Activated CD4-positive, alpha-beta T cell treated with anti-CD3 and anti-CD28 coated beads, Interleukin-2, amount 50 U/mL, for 4 hours (primary cell): Measurements from ENCODE around the gene ZC3H10.
"Not testable (repeated sequence)": the region's sequence is repeated elsewhere in the genome, so short reads cannot be mapped to it uniquely, and the experiment has no call there.

Experiments used
- DNase-seq, 2 experiments: peaks; one replicate each; pipeline ENCODE4 v3.0.0-alpha.2; 2020

The ZC3H10 gene

DNA sequence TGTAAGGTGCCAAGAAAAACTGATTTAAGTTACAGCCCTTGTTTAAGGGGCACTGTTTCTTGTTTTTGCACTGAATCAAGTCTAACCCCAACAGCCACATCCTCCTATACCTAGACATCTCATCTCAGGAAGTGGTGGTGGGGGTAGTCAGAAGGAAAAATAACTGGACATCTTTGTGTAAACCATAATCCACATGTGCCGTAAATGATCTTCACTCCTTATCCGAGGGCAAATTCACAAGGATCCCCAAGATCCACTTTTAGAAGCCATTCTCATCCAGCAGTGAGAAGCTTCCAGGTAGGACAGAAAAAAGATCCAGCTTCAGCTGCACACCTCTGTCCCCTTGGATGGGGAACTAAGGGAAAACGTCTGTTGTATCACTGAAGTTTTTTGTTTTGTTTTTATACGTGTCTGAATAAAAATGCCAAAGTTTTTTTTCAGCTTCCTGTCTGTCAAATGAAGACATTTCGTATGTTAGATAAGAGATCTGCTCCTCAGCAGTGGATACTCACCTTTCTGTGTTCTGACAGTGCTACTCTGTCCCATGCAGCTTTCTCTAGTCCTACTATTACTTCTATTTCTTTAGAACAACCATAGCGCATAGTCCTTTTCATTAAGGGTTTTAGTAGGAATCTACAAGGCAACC lies 14.9 kb upstream of the ZC3H10 start:
- DNase-seq, result no peak

DNA sequence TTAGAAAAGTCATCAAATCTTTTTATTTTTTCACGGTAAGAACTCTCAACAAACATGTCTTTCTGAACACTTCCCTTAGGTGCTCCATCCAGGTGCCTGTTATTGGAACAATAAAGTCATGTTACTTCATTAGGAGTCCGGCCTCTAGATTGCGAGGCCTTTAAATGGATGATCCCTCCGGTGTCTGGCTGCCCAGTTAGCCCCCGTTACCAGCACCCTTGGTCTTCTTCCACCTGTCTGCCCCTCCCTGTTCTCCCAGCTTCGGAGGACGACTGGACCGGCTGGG lies 14.3 kb upstream of the ZC3H10 start:
- no peak for DNase-seq

DNA sequence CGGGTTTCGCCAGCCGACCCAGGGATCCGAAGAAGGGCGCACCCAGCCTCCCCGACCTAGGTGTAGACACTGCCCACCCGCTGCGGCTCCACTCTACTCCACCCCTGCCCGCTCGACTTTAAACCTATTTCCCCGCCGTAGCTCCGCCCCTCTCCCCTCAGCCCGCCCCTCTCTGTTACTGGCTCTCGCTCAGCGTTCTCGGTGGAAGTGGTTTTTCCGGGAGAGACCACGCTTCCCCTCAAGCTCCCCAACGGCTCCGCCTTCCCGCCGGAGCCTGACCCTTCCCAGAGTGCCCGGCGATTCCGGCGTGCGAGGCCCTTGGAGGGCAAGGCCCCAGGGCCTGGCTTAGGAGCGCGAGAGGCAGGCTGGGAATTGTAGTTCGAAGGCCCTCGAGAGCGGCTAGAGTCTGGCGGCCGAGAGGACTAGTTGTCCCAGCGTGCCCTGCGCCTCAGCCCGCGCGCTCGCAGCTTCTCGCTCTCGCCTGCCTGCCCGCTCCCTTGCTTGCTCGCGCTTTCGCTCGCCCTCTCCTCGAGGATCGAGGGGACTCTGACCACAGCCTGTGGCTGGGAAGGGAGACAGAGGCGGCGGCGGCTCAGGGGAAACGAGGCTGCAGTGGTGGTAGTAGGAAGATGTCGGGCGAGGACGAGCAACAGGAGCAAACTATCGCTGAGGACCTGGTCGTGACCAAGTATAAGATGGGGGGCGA lies 13.8 kb upstream of the ZC3H10 start, which contains the start of gene PA2G4:
Gene PA2G4, plus strand, starts transcription at position 451 of the 706 bp plus-strand sequence. Its CDS starts 179 bp downstream, at position 630.
- DNase-seq, result peak; percentile 96 to 97

DNA sequence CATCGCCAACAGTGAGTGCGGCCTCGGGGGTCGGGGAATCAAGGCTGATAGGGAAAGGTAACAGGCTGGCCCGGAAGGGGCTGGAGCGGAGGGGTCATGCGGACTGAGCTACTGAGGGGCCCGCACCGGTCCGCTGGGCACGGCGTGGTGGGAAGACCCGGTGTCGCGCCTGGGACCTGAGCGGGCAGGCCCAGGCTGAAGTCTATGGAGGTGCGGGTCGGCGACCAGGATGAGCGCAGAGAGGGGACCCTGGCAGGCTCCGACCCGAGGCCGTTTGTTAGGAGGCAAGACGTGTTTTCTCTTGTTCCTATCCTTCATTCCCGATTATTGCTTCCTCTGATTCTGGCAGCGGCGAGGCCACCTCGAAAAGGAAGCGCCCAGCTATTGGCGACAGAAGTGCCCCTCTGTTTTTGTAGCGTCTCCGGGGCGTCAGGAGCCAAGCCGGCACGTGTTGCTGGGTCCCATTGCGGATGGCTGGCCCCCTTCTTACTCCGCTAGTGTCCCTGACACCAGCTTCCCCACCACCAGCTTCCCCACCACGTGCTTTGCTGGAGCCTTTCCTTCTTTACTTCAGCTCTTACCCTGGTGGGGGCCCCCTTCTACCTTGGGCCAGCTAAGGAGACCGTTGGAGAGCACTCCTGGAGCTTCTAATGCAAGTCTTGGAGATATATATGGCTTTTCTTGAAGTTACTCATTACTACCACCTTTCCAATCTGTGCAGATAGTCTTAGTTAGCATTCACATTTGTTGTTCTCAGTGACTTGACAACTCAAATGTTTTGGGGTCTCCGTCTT lies 13.1 kb upstream of the ZC3H10 start:
- DNase-seq, result peak in 1 of 2 experiments; percentile 8

DNA sequence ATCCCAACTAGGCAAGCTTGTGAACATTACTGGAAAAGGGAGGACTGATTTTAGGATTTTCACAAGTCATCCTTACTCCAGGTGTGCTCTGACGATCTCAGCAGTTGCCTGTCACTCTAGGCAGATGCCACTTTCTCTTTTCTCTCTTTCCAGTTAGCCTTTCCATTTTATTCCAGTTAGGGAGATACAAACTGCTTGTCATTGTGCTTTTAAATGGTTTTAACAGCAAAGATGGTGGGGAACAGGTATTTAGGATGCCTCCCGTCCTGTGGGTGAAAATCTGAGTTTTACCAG lies 12.5 kb upstream of the ZC3H10 start:
- no peak for DNase-seq

- no peak for DNase-seq
Measured at GRCh38 chr12:56107242-56107641, 10.8 kb upstream of the ZC3H10 start.

DNA sequence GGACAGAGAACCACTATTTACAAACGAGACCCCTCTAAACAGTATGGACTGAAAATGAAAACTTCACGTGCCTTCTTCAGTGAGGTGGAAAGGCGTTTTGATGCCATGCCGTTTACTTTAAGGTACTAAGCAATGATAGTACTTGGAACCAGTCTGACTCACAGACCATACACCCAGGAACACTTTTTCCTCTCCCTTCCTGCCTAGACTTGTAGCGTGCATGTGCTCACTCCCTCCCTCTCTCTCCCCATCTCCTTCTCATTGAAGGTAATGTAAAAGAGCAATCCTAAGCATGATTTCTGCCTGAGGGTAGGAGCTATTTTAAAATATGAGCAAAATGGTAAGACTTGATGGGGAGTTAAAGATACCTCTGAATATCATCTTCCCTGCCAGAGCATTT lies 7.5 kb upstream of the ZC3H10 start:
- DNase-seq, result no peak

DNA sequence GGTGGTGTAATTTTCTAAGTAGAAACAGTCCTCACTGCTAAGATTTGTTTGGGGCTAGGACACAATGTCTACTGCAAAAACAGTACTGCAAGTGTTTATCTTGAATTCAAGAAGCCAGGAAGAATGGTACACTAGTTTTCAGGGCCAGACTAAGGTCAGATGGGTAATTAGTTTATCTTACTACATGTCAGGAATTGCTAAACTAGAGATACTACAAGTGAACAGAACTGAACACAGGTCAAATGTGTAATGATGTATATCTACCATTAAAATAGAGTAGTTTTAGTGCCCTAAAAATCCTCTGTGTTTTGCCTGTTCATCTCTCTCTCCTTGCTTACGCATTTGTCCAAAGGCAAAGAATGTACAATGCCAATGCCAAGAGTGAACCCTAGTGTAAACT lies 4.0 kb upstream of the ZC3H10 start:
- no peak for DNase-seq

DNA sequence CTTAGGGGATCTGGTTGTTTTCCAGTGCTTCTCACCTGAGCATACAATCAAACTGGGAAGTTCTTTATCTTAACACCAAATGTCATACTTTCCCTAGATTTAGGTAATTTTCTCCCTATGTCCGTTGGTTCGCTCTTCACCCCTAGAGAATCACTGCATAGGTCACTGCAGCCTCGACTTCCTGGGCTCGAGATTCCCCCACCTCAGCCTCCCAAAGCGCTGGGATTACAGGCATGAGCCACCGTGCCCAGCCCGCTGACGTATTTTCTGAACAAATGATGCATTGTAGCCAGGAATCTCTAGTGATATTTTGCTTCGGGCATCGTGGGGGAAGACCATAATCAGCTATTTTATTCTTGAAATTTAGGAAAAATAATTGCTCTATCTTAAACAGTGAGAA lies 2.7 kb upstream of the ZC3H10 start:
- no peak for DNase-seq

DNA sequence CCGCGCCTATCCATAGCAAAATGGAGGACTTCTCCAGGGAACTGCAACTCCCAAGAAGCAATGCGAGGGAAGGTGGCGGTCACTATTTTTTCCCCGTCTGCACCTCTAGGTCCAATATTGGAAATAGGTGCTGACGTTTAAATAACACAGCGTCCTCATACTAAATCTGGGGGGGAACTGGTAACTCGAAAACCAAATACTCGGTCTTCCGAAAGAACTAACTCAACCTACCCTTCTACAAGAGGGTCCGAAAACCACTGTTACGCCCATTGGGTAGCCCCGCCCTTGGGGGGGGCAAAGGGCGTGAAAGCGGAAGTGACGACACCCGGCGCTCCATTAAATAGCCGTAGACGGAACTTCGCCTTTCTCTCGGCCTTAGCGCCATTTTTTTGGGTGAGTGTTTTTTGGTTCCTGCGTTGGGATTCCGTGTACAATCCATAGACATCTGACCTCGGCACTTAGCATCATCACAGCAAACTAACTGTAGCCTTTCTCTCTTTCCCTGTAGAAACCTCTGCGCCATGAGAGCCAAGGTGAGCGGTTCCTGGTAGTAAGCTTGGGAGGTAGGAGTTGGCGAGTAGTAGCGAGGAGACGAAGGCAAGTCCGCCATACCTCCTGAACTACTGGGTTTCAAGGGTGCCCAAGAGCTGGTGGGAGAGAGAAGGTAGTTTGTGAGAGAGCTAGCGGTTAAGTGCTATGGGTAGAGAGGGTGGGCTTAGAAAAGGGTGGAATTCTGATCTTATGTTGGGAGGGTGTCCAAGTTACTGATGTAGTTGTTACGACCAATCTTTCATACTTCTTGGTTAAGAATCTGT lies 1.6 kb upstream of the ZC3H10 start, which contains the start of gene RPL41:
Gene RPL41, plus strand, starts transcription at position 367 of the 815 bp plus-strand sequence.
- peak; percentile 92 for DNase-seq

DNA sequence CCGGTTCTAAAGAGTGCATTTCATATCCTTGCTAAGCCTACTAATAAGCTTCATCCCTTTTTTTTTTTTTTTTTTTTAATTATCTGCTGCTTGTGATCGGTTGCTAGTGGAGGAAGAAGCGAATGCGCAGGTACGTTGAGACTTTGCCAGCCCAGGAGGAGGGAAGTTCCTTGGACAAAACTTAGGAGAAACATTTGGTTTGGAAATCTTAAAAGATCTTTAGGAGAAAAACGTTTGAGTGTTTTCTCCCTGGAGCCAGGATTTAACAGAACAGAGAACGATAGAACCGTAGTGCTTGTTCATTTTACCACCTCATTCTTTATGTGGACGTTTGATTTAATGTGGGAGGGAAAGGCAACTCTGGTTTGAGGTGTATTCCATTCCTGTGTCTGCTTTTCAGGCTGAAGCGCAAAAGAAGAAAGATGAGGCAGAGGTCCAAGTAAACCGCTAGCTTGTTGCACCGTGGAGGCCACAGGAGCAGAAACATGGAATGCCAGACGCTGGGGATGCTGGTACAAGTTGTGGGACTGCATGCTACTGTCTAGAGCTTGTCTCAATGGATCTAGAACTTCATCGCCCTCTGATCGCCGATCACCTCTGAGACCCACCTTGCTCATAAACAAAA lies 872 bp upstream of the ZC3H10 start:
- not testable (repeated sequence) for DNase-seq

DNA sequence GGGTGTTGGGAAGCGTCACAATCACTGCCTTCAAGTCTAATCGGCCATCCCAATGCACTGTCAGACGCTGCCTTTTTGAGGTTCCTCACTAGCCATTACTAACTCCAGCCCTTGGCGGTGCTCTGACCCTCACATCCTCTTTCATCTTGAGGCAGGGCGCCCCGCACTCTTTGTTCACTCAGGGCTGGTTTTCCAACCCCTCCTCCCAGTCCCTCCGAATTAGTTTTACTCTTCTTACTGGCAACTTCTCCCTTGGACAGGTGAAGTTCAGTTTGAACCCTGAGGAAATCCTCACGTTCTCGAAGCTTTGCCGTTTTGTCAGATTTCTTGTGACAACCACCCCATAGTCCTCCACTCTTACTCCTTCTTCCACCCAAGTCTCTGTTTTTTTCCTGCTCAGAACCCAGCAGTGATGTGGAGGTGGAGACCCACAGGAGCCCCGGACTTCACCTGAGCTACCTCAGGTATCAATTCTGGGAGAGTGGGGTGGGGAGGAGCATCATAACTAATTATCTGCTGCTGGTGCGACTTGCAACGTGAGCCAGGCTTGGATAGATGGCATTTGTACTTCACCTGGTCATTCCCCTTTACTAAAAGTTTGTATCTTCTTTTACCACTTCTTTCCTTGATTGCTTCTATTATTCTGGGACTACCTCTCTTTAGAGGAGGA lies 757 bp downstream of the ZC3H10 start:
- DNase-seq, result no peak

- peak; percentile 47 to 58 for DNase-seq
Measured at GRCh38 chr12:56119361-56119796, 1.3 kb downstream of the ZC3H10 start.

- no peak for DNase-seq
Measured at GRCh38 chr12:56120158-56120846, 2.2 kb downstream of the ZC3H10 start.

DNA sequence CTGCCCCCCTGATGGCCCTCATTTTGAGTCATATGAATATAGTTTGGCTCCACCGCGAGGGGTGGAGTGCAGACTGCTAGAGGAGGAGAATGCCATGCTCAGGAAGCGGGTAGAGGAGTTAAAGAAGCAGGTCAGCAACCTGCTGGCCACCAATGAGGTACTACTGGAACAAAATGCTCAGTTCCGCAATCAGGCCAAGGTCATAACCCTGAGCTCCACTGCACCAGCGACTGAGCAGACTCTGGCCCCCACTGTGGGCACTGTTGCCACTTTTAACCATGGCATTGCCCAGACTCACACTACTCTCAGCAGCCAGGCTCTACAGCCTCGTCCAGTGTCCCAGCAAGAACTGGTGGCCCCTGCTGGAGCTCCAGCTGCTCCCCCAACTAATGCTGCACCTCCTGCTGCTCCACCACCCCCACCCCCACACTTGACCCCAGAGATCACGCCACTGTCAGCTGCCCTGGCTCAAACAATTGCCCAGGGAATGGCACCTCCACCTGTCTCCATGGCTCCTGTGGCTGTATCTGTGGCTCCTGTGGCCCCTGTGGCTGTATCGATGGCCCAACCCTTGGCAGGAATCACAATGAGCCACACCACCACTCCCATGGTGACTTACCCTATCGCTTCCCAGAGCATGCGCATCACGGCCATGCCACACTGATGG lies 3.3 kb downstream of the ZC3H10 start:
- no peak for DNase-seq

GRCh38 chr12:56122637-56123036 lies 4.6 kb downstream of the ZC3H10 start:
- no peak for DNase-seq

DNA sequence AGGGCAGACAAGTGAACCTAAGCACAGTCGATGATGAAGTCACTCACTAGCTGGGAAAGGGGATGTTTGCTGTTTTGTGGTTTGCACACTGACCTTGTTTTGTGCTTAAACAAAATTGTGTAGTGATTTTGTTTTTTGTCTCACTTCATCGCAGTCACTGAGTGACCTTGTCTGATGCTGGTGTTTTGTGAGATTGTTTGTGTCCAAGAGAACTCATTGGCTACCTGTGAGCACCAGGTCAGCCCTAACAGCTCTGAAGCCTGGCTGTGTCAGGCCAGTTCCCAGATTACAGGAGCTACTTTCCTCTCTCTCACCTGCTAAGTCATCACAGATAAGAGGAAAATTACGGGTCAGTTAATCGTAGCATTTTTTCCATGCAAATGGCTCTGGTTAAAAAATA lies 6.1 kb downstream of the ZC3H10 start:
- DNase-seq, result no peak

GRCh38 chr12:56126732-56127239 lies 8.7 kb downstream of the ZC3H10 start:
- no peak for DNase-seq

GRCh38 chr12:56127485-56127887 lies 9.4 kb downstream of the ZC3H10 start:
- DNase-seq, result no peak

DNA sequence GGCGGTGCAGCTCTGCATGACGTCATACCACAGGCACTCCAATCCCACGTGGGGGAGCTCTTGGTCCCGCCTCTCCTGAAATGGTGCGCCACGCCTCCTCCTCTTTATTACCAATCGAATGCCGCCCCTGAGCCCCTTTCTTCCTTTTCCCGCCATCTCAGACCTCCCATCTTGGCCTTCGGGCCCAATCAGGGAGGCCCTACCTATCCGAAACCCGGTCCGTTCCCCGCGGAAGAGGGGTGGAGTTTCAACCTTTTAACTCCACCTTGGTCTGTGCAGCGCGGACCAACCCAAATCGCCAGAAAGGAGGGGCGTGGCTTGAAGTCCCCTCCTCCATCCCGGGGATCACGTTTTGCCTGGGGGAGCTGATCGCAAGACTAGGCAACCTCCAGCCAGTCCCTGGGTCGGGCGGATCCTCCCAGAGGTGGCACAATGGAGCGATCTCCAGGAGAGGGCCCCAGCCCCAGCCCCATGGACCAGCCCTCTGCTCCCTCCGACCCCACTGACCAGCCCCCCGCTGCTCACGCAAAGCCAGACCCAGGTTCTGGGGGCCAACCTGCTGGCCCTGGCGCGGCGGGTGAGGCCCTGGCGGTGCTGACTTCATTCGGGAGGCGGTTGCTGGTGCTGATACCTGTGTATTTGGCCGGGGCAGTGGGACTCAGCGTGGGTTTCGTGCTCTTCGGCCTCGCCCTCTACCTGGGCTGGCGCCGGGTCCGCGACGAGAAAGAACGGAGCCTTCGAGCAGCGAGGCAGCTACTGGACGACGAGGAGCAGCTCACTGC lies 10.0 kb downstream of the ZC3H10 start, which contains the start of gene ESYT1:
Gene ESYT1, plus strand, starts transcription at position 380 of the 782 bp plus-strand sequence. Its CDS starts 53 bp downstream, at position 433.
- DNase-seq, result peak; percentile 96
